Astrocyte (in vitro differentiated cells and primary cell): ENCODE data around the gene IGHMBP2. TPM values are rescaled to one million over a fixed set of nuclear protein-coding genes. Genes with fewer than 3 reads are reported as not detected.

Experiments
- DNase-seq: peaks from one replicate; pipeline ENCODE4 v3.0.0-alpha.2; 2010; ENCODE audit warnings: low read depth
- FAIRE-seq: peaks from 2 replicates; lab custom pipeline; 2011; peaks lifted over from hg19 to GRCh38; lab: Jason Lieb, UNC
- H2AFZ ChIP-seq: 2 replicates; pipeline ENCODE4 v1.6.0; 2012; ENCODE audit warnings: low read depth, low read length, inconsistent platforms
- H3K27ac ChIP-seq: 2 replicates; pipeline ENCODE4 v1.5.1; 2011; ENCODE audit warnings: low read depth, low read length, inconsistent platforms
- H3K27me3 ChIP-seq: 2 replicates; pipeline ENCODE4 v1.6.0; 2011; ENCODE audit warnings: low read length, inconsistent platforms; ENCODE audit not compliant: insufficient read depth
- H3K36me3 ChIP-seq: 2 replicates; pipeline ENCODE4 v1.5.1; 2011; ENCODE audit warnings: low read length, inconsistent platforms; ENCODE audit not compliant: insufficient read depth
- H3K4me1 ChIP-seq: 2 replicates; pipeline ENCODE4 v1.5.1; 2011; ENCODE audit warnings: low read length, inconsistent platforms; ENCODE audit not compliant: insufficient read depth
- H3K4me2 ChIP-seq: 2 replicates; pipeline ENCODE4 v1.6.0; 2012; ENCODE audit warnings: low read length, inconsistent platforms
- H3K4me3 ChIP-seq: 2 replicates; pipeline ENCODE4 v1.5.1; 2011; ENCODE audit warnings: low read depth, mild to moderate bottlenecking, low read length, inconsistent platforms; ENCODE audit not compliant: insufficient read depth
- H3K79me2 ChIP-seq: 2 replicates; pipeline ENCODE4 v1.6.0; 2012; ENCODE audit warnings: mild to moderate bottlenecking, low read length, inconsistent platforms; ENCODE audit not compliant: insufficient read depth
- H3K9ac ChIP-seq: 2 replicates; pipeline ENCODE4 v1.6.0; 2012; ENCODE audit warnings: mild to moderate bottlenecking, low read length, inconsistent platforms
- H3K9me3 ChIP-seq: 2 replicates; pipeline ENCODE4 v1.5.1; 2012; ENCODE audit warnings: low read depth, mild to moderate bottlenecking, low read length, inconsistent platforms; ENCODE audit not compliant: insufficient read depth
- H4K20me1 ChIP-seq: 2 replicates; pipeline ENCODE4 v1.6.0; 2012; ENCODE audit warnings: low read length, inconsistent platforms; ENCODE audit not compliant: insufficient read depth
- H3K27ac Mint-ChIP-seq: one replicate; pipeline ENCODE4 v1.8.0; 2021; ENCODE audit warnings: mild to moderate bottlenecking, mixed read lengths; ENCODE audit not compliant: unreplicated experiment
- H3K27me3 Mint-ChIP-seq: one replicate; pipeline ENCODE4 v1.8.0; 2021; ENCODE audit warnings: low read depth, mixed read lengths; ENCODE audit not compliant: unreplicated experiment
- H3K36me3 Mint-ChIP-seq: one replicate; pipeline ENCODE4 v1.8.0; 2021; ENCODE audit warnings: low read depth, mixed read lengths; ENCODE audit not compliant: unreplicated experiment
- H3K4me1 Mint-ChIP-seq: one replicate; pipeline ENCODE4 v1.8.0; 2021; ENCODE audit warnings: low read depth, mixed read lengths; ENCODE audit not compliant: unreplicated experiment
- H3K4me3 Mint-ChIP-seq: one replicate; pipeline ENCODE4 v1.8.0; 2021; ENCODE audit warnings: mild to moderate bottlenecking, moderate library complexity, mixed read lengths; ENCODE audit not compliant: unreplicated experiment
- H3K9me3 Mint-ChIP-seq: one replicate; pipeline ENCODE4 v1.8.0; 2021; ENCODE audit warnings: mild to moderate bottlenecking, mixed read lengths; ENCODE audit not compliant: unreplicated experiment
- EZH2 ChIP-seq: IDR thresholded peaks from 2 replicates; pipeline ENCODE4 v1.6.1; 2012; ENCODE audit warnings: mild to moderate bottlenecking, low read length, inconsistent platforms; ENCODE audit not compliant: insufficient read depth
- total RNA-seq: library from RNA; stranded (reverse); gene quantifications from 2 replicates; pipeline ENCODE4 v1.2.1, GENCODE V29; 2021
- TF ChIP-seq, protein P1 (sequence below): IDR thresholded peaks from 2 replicates; pipeline ENCODE4 v1.5.1; 2011; ENCODE audit warnings: low read depth, mild to moderate bottlenecking, inconsistent platforms, low read length, moderate library complexity; ENCODE audit not compliant: insufficient read depth

IGHMBP2 gene
- total RNA-seq, 1 donor from 2014 or later: 14.0 TPM

DNA sequence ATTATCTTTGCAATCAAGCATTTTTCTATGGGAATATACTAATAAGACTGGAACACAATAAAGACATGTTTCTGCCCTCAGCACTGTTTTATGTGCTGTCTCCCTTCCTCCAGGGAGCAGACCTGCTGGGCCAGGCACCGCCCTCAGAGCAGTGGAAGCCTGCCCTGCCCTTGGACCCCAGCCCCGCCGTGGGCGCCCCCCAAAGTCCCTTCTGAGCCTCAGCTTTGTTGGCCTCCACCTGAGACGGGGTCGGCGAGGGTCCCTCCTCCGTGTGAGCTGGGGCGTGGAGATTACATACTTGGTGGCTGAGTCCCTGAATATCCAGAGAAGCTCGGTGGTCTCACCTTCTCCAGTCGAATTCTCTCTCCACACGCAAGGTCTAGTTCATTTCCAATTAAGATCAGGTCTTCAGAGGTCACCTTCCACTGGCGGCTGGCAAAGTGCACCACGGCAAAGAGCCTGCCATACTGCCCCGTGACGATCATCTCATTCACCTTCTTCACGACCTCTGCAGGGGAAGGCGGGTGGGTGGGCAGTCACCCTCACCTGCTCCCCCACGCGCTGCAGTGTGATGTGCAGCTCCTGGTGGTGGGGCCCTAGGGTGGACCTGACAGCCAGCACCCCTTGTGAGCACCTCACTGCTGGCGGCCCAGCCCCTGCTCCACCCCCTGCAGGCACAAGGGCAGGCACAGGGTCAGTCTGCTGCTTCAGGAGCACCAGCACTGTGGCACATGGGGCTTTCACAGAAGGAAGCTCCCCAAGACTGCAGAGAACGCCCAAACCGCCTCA, 7.3 kb upstream of the IGHMBP2 start:
- Histone ChIP-seq H3K4me3 (no peak overlapping the region), H2AFZ (no peak overlapping the region), H3K27me3 (no peaks in the 10 kb centered on the region), H3K4me2 (no peak overlapping the region), H3K79me2 (peaks cover 14% of the 10 kb centered on the region), H3K9ac (no peak overlapping the region), H3K36me3 (peaks cover 33% of the 10 kb centered on the region), H3K9me3 (no peaks in the 10 kb centered on the region), H4K20me1 (peaks cover 55% of the 10 kb centered on the region), H3K4me1 (peaks cover 6% of the 10 kb centered on the region), H3K27ac (no peak overlapping the region)
- no peaks in the 10 kb centered on the region for H3K9me3 Mint-ChIP-seq
- H3K36me3 Mint-ChIP-seq: peaks cover 15% of the 10 kb centered on the region
- H3K4me1 Mint-ChIP-seq: no peaks in the 10 kb centered on the region
- no peaks in the 10 kb centered on the region for H3K27me3 Mint-ChIP-seq
- DNase-seq (no peak), FAIRE-seq (no peak)
- no peak overlapping the region for H3K4me3 Mint-ChIP-seq
- H3K27ac Mint-ChIP-seq: no peak overlapping the region
- TF ChIP-seq EZH2: no peak
- TF ChIP-seq, protein P1, sequence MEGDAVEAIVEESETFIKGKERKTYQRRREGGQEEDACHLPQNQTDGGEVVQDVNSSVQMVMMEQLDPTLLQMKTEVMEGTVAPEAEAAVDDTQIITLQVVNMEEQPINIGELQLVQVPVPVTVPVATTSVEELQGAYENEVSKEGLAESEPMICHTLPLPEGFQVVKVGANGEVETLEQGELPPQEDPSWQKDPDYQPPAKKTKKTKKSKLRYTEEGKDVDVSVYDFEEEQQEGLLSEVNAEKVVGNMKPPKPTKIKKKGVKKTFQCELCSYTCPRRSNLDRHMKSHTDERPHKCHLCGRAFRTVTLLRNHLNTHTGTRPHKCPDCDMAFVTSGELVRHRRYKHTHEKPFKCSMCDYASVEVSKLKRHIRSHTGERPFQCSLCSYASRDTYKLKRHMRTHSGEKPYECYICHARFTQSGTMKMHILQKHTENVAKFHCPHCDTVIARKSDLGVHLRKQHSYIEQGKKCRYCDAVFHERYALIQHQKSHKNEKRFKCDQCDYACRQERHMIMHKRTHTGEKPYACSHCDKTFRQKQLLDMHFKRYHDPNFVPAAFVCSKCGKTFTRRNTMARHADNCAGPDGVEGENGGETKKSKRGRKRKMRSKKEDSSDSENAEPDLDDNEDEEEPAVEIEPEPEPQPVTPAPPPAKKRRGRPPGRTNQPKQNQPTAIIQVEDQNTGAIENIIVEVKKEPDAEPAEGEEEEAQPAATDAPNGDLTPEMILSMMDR: no peak

DNA sequence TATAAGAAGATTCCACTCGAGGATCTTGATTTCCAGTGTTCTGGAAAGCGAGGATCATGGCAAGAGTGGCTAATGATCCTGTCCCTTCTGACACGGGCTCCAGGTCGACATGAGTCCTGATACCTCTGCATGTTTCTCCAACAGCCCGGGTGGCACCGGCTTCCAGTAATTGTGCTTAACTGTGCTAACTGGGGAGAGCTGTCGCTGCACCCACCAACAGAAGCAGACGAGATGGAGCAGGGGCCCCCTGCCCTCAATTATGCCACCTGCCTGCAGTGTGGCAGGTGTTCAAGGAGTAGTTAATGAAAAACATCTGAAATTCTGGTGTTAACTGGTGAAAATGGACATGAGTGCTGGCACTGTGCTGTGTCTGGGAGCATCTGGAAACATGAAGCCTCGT, 6.2 kb upstream of the IGHMBP2 start:
- H4K20me1 ChIP-seq: peaks cover 58% of the 10 kb centered on the region
- DNase-seq (no peak), FAIRE-seq (no peak)
- TF ChIP-seq EZH2: no peak
- TF ChIP-seq, protein P1: no peak
- Mint-ChIP-seq H3K4me1 (peaks cover under 1% of the 10 kb centered on the region), H3K9me3 (no peaks in the 10 kb centered on the region), H3K27ac (no peak overlapping the region), H3K36me3 (peaks cover 14% of the 10 kb centered on the region), H3K27me3 (no peaks in the 10 kb centered on the region), H3K4me3 (no peak overlapping the region)
- no peak overlapping the region for H3K9ac ChIP-seq
- no peaks in the 10 kb centered on the region for H3K4me1 ChIP-seq
- peaks cover 25% of the 10 kb centered on the region for H3K79me2 ChIP-seq
- no peaks in the 10 kb centered on the region for H3K9me3 ChIP-seq
- H3K4me3 ChIP-seq: no peak overlapping the region
- no peak overlapping the region for H2AFZ ChIP-seq
- H3K27me3 ChIP-seq: no peaks in the 10 kb centered on the region
- H3K27ac ChIP-seq: no peak overlapping the region
- peaks cover 33% of the 10 kb centered on the region for H3K36me3 ChIP-seq
- H3K4me2 ChIP-seq: no peak overlapping the region

DNA sequence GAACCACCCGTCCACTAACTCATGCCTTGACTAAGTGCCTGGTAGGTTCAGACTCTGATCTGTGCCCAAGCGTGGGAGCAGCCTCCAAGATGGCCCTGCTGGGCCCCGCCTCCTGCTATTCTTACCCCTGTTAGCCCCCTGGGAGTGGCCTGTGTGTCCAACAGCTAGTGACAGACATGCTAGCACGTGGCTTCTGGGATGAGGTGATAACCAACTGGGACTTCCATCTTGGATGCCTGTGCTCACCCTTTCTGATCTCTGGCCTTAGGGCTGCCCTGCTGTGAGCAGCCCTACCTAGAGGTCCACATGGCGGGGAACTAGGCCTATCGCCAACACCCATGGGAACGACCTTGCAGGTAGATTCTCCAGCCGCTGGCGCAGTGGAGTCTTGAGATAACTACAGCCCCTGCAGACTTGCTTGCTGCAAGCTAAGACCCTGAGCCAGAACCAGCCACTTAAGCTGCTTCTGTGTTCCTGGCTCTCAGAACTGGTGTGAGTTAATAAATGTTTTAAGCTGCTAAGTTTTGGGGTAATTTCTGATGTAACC, 2.8 kb upstream of the IGHMBP2 start:
- Histone ChIP-seq H3K9me3 (no peaks in the 10 kb centered on the region), H3K4me1 (peaks cover 3% of the 10 kb centered on the region), H2AFZ (no peak overlapping the region), H3K79me2 (peaks cover 58% of the 10 kb centered on the region), H3K27me3 (no peaks in the 10 kb centered on the region), H3K36me3 (peaks cover 17% of the 10 kb centered on the region), H4K20me1 (peaks cover 63% of the 10 kb centered on the region), H3K4me3 (no peak overlapping the region), H3K4me2 (no peak overlapping the region), H3K9ac (no peak overlapping the region), H3K27ac (no peak overlapping the region)
- no peak overlapping the region for H3K4me3 Mint-ChIP-seq
- TF ChIP-seq, protein P1: no peak
- no peak for TF ChIP-seq EZH2
- no peak for FAIRE-seq
- peaks cover 11% of the 10 kb centered on the region for H3K36me3 Mint-ChIP-seq
- H3K27ac Mint-ChIP-seq: no peak overlapping the region
- DNase-seq: no peak
- H3K4me1 Mint-ChIP-seq: peaks cover 16% of the 10 kb centered on the region
- no peaks in the 10 kb centered on the region for H3K27me3 Mint-ChIP-seq
- no peaks in the 10 kb centered on the region for H3K9me3 Mint-ChIP-seq
